SIG-M5 treated with dmso at 0.1 percent for 504 hours (cell line): ENCODE measurements around the gene DLGAP1.

Source experiments
- DNase-seq: peaks from one replicate; lab custom pipeline; 2025; ENCODE audit not compliant: unreplicated experiment; lab: John Stamatoyannopoulos, UW

The DLGAP1 gene

GRCh38 chr18:4245456-4245855, 209.7 kb downstream of the DLGAP1 start:
- no peak for DNase-seq

GRCh38 chr18:4242431-4243161, 212.5 kb downstream of the DLGAP1 start:
- DNase-seq = no peak

GRCh38 chr18:4241090-4241617, 214.0 kb downstream of the DLGAP1 start:
- no peak for DNase-seq

- no peak for DNase-seq
These were observed 216.1 kb downstream of the DLGAP1 start for GRCh38 chr18:4238966-4239365.

- DNase-seq = no peak
These were observed 217.5 kb downstream of the DLGAP1 start for GRCh38 chr18:4237664-4238041.

GRCh38 chr18:4236940-4237663, 218.0 kb downstream of the DLGAP1 start:
- DNase-seq = no peak

GRCh38 chr18:4233468-4233867, 221.6 kb downstream of the DLGAP1 start:
- DNase-seq = no peak

- no peak for DNase-seq
These were observed 222.5 kb downstream of the DLGAP1 start for GRCh38 chr18:4232656-4233055.

GRCh38 chr18:4231260-4231659, 223.8 kb downstream of the DLGAP1 start:
- no peak for DNase-seq

GRCh38 chr18:4230450-4231168, 224.5 kb downstream of the DLGAP1 start:
- no peak for DNase-seq

GRCh38 chr18:4224031-4224704, 230.9 kb downstream of the DLGAP1 start:
- no peak for DNase-seq

GRCh38 chr18:4211111-4211837, 243.8 kb downstream of the DLGAP1 start:
- DNase-seq = no peak

- no peak for DNase-seq
These were observed 246.7 kb downstream of the DLGAP1 start for GRCh38 chr18:4208366-4208765.

- DNase-seq = no peak
These were observed 247.6 kb downstream of the DLGAP1 start for GRCh38 chr18:4207383-4207985.

- no peak for DNase-seq
These were observed 250.7 kb downstream of the DLGAP1 start for GRCh38 chr18:4204438-4204720.

- no peak for DNase-seq
These were observed 251.3 kb downstream of the DLGAP1 start for GRCh38 chr18:4203568-4204437.

GRCh38 chr18:4200399-4200798, 254.7 kb downstream of the DLGAP1 start:
- no peak for DNase-seq

- no peak for DNase-seq
These were observed 256.2 kb downstream of the DLGAP1 start for GRCh38 chr18:4198956-4199355.

- DNase-seq = no peak
These were observed 258.8 kb downstream of the DLGAP1 start for GRCh38 chr18:4196351-4196750.
